GM23248 (cell line): ENCODE results near the gene APBB1IP. TPM values are rescaled to one million over a fixed set of nuclear protein-coding genes. Genes with fewer than 3 reads are reported as not detected.
A peak's percentile ranks its signal among the peaks of the same experiment; 100 is the strongest.

Source experiments
- DNase-seq: peaks from one replicate; pipeline ENCODE4 v3.0.0-alpha.2; 2015
- H2AFZ ChIP-seq: fragments of 200-600 bp; sonication (generic); 2 replicates; pipeline ENCODE4 v1.6.1; 2016; ENCODE audit warnings: antibody characterized with exemption
- H3F3A ChIP-seq: fragments of 200-600 bp; sonication (generic); 2 replicates; pipeline ENCODE4 v1.6.1; 2016; ENCODE audit warnings: mild to moderate bottlenecking, antibody characterized with exemption, mixed run types; ENCODE audit not compliant: insufficient read depth
- H3K27ac ChIP-seq: fragments of 200-600 bp; sonication (generic); 2 replicates; pipeline ENCODE4 v1.5.1; 2016; ENCODE audit warnings: mild to moderate bottlenecking
- H3K27me3 ChIP-seq: fragments of 200-600 bp; sonication (generic); replicated peaks from 2 replicates; pipeline ENCODE4 v1.6.1; 2016; ENCODE audit warnings: mild to moderate bottlenecking; ENCODE audit not compliant: insufficient read depth
- H3K36me3 ChIP-seq: fragments of 200-600 bp; sonication (generic); 2 replicates; pipeline ENCODE4 v1.6.1; 2016; ENCODE audit warnings: low read depth, mild to moderate bottlenecking
- H3K4me1 ChIP-seq: fragments of 200-600 bp; sonication (generic); 2 replicates; pipeline ENCODE4 v1.6.1; 2016; ENCODE audit warnings: mild to moderate bottlenecking; ENCODE audit not compliant: insufficient read depth
- H3K4me2 ChIP-seq: fragments of 200-600 bp; sonication (generic); one replicate; pipeline ENCODE4 v1.6.1; 2016; ENCODE audit warnings: mild to moderate bottlenecking; ENCODE audit not compliant: unreplicated experiment
- H3K4me3 ChIP-seq: fragments of 200-600 bp; sonication (generic); 2 replicates; pipeline ENCODE4 v1.5.1; 2016; ENCODE audit warnings: mild to moderate bottlenecking
- H3K79me2 ChIP-seq: fragments of 200-600 bp; sonication (generic); 2 replicates; pipeline ENCODE4 v1.6.1; 2016; ENCODE audit warnings: mild to moderate bottlenecking; ENCODE audit not compliant: insufficient read depth
- H3K9ac ChIP-seq: fragments of 200-600 bp; sonication (generic); 2 replicates; pipeline ENCODE4 v1.6.1; 2016; ENCODE audit warnings: mild to moderate bottlenecking
- H3K9me2 ChIP-seq: fragments of 200-600 bp; sonication (generic); 2 replicates; pipeline ENCODE4 v1.6.1; 2016; ENCODE audit warnings: mixed run types, mild to moderate bottlenecking, moderate library complexity; ENCODE audit not compliant: insufficient read depth
- H3K9me3 ChIP-seq: fragments of 200-600 bp; sonication (generic); one replicate; pipeline ENCODE4 v1.6.1; 2017; ENCODE audit warnings: low read depth
- H4K20me1 ChIP-seq: fragments of 200-600 bp; sonication (generic); 2 replicates; pipeline ENCODE4 v1.6.0; 2016; ENCODE audit not compliant: insufficient read depth
- EZH2 ChIP-seq: fragments of 200-600 bp; sonication (generic); IDR thresholded peaks from 2 replicates; pipeline ENCODE4 v1.6.1; 2018; ENCODE audit warnings: antibody characterized with exemption, mild to moderate bottlenecking; ENCODE audit not compliant: insufficient read depth, poor library complexity, severe bottlenecking
- EZH2phosphoT487 ChIP-seq: fragments of 200-600 bp; sonication (generic); IDR thresholded peaks from 2 replicates; pipeline ENCODE4 v1.6.1; 2018; ENCODE audit warnings: antibody characterized with exemption, moderate library complexity, mild to moderate bottlenecking, low read depth; ENCODE audit not compliant: insufficient read depth
- WGBS, 2 experiments: methylation state at CpG; one replicate each; pipeline ENCODE4 v1.1.6; 2015 to 2017; ENCODE audit warnings: low lambda C conversion rate in 2 of 2, low coverage in 1 of 2; ENCODE audit errors: missing lambda C conversion rate in 2 of 2; 5-methylcytosine and 5-hydroxymethylcytosine counted together
- in situ Hi-C: fragments of 300-500 bp; cut with MboI; formaldehyde crosslinking; loops from 2 replicates; pipeline ENCODE4 v1.15.0; 2020
- polyA plus RNA-seq: library from polyadenylated mRNA; unstranded; fragments of >200 nt; fragmentation: Nextera tagmentation; extraction: Ambion mirVana; gene quantifications from 2 replicates; pipeline ENCODE4 v1.2.1, GENCODE V29; 2016
- total RNA-seq: library from RNA; depleted of rRNA; stranded (reverse); fragments of >200 nt; shearing (Covaris generic); gene quantifications from 2 replicates; pipeline ENCODE4 v1.2.3, GENCODE V29; 2014

Gene APBB1IP
- total and polyA plus RNA-seq, 2 experiments from 2014 or later, result 9.4 to 25.0 TPM

GRCh38 chr10:26439406-26440087 is 1.4 kb downstream of the APBB1IP start:
- H3K27ac ChIP-seq, result peak overlapping the region; percentile 87
- H3K4me2 ChIP-seq, result peak overlapping the region; percentile 89
- no peaks in the 10 kb centered on the region for H3K9me3 ChIP-seq
- in situ Hi-C loops, result no loop called here
- H3K9me2 ChIP-seq, result no peaks in the 10 kb centered on the region
- peak overlapping the region; percentile 89 for H3K9ac ChIP-seq
- peak; percentile 57 for DNase-seq
- H4K20me1 ChIP-seq, result no peaks in the 10 kb centered on the region
- H3F3A ChIP-seq, result peaks cover 30% of the 10 kb centered on the region
- H3K79me2 ChIP-seq, result peaks cover 68% of the 10 kb centered on the region
- H3K36me3 ChIP-seq, result no peaks in the 10 kb centered on the region
- peak overlapping the region; percentile 76 for H3K4me3 ChIP-seq
- TF ChIP-seq EZH2phosphoT487, result no peak
- TF ChIP-seq EZH2, result no peak
- peaks cover 31% of the 10 kb centered on the region for H3K4me1 ChIP-seq
- 59 to 62% methylated on average over 14 of the region's 14 CpGs for WGBS, 2 experiments
- peak overlapping the region; percentile 89; the same call in 1 of the 2 replicates for H2AFZ ChIP-seq
- H3K27me3 ChIP-seq, result no peaks in the 10 kb centered on the region

- Histone ChIP-seq H3K27ac (peak overlapping the region; percentile 87), H3K9ac (peak overlapping the region; percentile 89), H3F3A (peaks cover 31% of the 10 kb centered on the region), H4K20me1 (no peaks in the 10 kb centered on the region), H3K4me2 (peak overlapping the region; percentile 89), H3K27me3 (no peaks in the 10 kb centered on the region), H3K9me3 (no peaks in the 10 kb centered on the region), H3K4me3 (peak overlapping the region; percentile 76), H3K9me2 (no peaks in the 10 kb centered on the region), H3K79me2 (peaks cover 74% of the 10 kb centered on the region), H2AFZ (peak overlapping the region; percentile 89; the same call in 1 of the 2 replicates), H3K4me1 (peaks cover 32% of the 10 kb centered on the region), H3K36me3 (no peaks in the 10 kb centered on the region)
- TF ChIP-seq EZH2 (no peak), EZH2phosphoT487 (no peak)
- WGBS, 2 experiments, result 43 to 53% methylated on average over 1 of the region's 1 CpG
- in situ Hi-C loops, result no loop called here
- peak; percentile 26 for DNase-seq
Measured at GRCh38 chr10:26440088-26440470, 1.9 kb downstream of the APBB1IP start.

- peak overlapping the region; percentile 89 for H3K9ac ChIP-seq
- no peaks in the 10 kb centered on the region for H3K27me3 ChIP-seq
- no peaks in the 10 kb centered on the region for H3K9me3 ChIP-seq
- H3K4me2 ChIP-seq, result peak overlapping the region; percentile 89
- peaks cover 33% of the 10 kb centered on the region for H3F3A ChIP-seq
- 49% methylated on average over 7 of the region's 7 CpGs for WGBS, 2 experiments
- no peaks in the 10 kb centered on the region for H3K36me3 ChIP-seq
- in situ Hi-C loops, result no loop called here
- no peaks in the 10 kb centered on the region for H3K9me2 ChIP-seq
- peak overlapping the region; percentile 76 for H3K4me3 ChIP-seq
- peaks cover 90% of the 10 kb centered on the region for H3K79me2 ChIP-seq
- H3K4me1 ChIP-seq, result peaks cover 41% of the 10 kb centered on the region
- H2AFZ ChIP-seq, result no peak overlapping the region
- peak; percentile 87 for DNase-seq
- no peaks in the 10 kb centered on the region for H4K20me1 ChIP-seq
- H3K27ac ChIP-seq, result peak overlapping the region; percentile 87
- TF ChIP-seq EZH2phosphoT487 (no peak), EZH2 (no peak)
Measured at GRCh38 chr10:26441491-26442214, 3.5 kb downstream of the APBB1IP start.

- H2AFZ ChIP-seq, result no peak overlapping the region
- H3K9me3 ChIP-seq, result no peaks in the 10 kb centered on the region
- no peaks in the 10 kb centered on the region for H3K27me3 ChIP-seq
- H3K9ac ChIP-seq, result no peak overlapping the region
- 68 to 74% methylated on average over 8 of the region's 8 CpGs for WGBS, 2 experiments
- H3K4me3 ChIP-seq, result no peak overlapping the region
- peaks cover 97% of the 10 kb centered on the region for H3K79me2 ChIP-seq
- TF ChIP-seq EZH2 (no peak), EZH2phosphoT487 (no peak)
- in situ Hi-C loops, result no loop called here
- no peaks in the 10 kb centered on the region for H3K9me2 ChIP-seq
- H3K4me2 ChIP-seq, result no peak overlapping the region
- peaks cover 12% of the 10 kb centered on the region; the same call in 1 of the 2 replicates for H3F3A ChIP-seq
- DNase-seq, result peak; percentile 55
- H3K27ac ChIP-seq, result peak overlapping the region; percentile 13; the same call in 1 of the 2 replicates
- peaks cover 29% of the 10 kb centered on the region for H3K4me1 ChIP-seq
- no peaks in the 10 kb centered on the region for H3K36me3 ChIP-seq
- no peaks in the 10 kb centered on the region for H4K20me1 ChIP-seq
Measured at GRCh38 chr10:26445411-26446031, 7.4 kb downstream of the APBB1IP start.
